AG08396 (cell line): Measurements from ENCODE around the gene AK5.
"Not testable (repeated sequence)": the region's sequence is repeated elsewhere in the genome, so short reads cannot be mapped to it uniquely, and the experiment has no call there.

Source experiments
- DNase-seq: peaks from one replicate; pipeline ENCODE4 v3.0.0; 2012; ENCODE audit warnings: low spot score, mixed read lengths

AK5 gene

DNA sequence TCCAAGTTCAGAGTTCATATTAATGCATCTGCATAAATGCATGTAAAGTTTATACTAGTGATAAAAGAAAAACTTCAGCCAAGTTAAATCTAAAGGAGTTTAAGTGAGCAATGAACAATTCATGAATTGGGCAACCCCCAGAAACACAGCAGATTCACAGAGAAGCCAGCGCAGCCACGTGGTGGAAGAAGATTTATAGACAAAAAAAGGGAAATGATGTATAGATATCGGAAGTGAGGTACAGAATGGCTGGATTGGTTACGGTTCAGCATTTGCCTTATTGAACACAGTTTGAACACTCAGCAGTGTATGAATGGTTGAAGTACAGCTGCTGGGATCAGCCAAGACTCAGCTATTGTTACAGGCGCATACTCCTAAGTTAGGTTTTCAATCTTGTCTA is 5.7 kb downstream of the AK5 start:
- DNase-seq = no peak

DNA sequence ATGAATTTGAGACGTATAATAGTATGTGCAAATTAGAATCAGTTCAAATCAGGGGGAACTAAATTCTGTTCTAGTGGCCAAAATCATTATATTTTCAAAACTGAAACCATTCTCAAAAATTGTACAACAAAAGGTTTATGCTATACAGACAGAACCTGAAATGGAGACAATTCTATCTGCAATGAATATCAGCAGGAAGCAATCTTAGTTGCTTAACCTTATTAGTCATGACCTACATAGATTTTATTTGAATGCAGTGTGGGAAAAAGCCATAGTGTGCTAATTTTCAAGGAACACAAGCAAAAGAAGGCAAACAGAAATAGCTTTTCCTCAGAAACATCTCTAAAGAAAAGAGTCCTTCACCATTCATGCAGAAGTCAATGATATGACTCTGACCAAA is 6.5 kb downstream of the AK5 start:
- DNase-seq = no peak

DNA sequence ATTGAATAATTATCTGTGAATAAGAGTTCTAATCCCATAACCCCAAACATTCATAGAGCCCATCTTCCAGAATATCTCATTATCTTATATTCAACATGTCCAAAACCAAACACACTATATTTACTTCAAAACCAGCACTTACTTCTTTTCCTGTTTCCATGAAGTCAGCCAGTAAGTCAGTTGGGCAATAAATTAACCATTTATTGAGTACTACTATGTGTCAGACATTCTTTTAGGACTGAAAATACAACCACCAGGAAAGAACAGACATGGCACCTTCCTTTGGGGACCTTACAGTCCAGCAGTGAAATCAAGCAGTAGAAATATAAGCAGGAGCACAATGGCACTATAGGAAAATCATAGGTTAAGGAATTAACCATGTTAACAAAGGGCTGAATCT is 8.8 kb downstream of the AK5 start:
- DNase-seq = no peak

DNA sequence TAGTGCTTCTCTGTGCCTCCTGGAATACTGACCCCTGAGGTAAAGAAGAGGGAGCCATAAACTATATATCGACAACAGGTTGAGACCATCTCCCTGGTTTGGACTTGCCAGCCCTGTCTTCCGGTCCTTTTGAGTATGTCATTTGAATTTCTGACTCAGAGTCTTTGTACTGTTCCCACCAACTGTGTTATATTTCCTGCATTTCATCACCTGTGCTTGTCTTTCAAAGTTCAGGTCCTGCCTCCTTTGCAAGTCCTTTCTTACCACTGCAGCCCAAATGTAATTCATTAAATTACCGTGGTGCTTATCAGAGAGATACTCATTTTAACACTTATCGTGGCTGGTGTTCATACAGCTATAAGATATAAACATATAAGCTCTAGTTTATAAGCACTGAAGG is 10.7 kb downstream of the AK5 start:
- DNase-seq = no peak

DNA sequence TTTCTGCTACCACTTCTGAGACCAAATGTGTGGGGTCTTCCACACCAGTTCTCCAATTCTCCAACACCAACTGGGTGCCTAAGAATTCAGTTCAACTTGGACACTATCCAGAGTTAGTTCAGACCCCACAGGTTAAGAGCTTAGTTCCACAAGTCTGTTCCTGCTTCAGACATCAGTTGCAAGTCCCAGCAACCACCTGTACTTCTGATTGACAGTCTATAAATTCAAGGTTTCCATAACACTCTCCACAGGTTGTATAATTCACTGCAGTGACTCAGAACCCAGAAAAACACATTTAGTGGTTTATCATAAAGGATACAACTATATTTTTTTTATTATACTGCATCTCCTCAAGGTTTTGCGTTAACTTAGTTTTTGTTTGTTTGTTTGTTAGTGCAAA is 18.7 kb downstream of the AK5 start:
- no peak for DNase-seq

DNA sequence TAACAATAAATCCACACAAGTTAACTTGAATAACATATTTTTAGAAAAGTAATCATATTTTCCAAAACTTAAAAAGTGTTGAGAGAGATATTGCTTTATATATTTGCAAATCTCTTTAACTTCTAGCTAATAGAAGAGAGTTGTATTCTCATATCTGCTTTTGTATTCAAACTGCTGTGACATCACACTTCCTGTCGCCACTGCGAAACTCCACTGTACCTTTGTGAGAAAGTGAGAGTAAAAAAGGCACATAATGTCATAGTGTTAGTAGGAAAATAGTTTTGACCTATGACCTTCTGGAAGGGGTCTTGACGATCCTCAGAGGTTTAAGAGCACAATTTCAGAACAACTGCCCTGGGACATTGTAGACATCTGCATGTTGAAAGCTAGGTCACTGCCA is 21.6 kb downstream of the AK5 start:
- DNase-seq = no peak

- DNase-seq = no peak
Observed at GRCh38 chr1:77308889-77309621, 27.2 kb downstream of the AK5 start.

GRCh38 chr1:77310924-77311323 is 29.1 kb downstream of the AK5 start:
- DNase-seq = no peak

DNA sequence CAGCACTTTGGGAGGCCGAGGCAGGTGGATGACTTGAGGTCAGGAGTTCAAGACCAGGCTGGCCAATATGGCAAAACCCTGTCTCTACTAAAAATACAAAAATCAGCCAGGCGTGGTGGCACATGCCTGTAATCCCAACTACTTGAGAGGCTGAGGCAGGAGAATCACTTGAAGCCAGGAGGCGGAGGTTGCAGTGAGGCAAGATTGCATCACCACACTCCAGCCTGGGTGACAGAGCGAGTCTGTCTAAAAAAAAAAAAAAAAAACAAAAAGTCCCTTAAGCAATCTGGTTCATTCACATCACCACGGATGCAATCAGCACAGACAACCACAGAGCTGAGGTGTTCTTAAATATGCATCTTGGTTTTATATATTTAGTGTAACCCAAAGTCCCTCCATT is 30.5 kb downstream of the AK5 start:
- DNase-seq = not testable (repeated sequence)

DNA sequence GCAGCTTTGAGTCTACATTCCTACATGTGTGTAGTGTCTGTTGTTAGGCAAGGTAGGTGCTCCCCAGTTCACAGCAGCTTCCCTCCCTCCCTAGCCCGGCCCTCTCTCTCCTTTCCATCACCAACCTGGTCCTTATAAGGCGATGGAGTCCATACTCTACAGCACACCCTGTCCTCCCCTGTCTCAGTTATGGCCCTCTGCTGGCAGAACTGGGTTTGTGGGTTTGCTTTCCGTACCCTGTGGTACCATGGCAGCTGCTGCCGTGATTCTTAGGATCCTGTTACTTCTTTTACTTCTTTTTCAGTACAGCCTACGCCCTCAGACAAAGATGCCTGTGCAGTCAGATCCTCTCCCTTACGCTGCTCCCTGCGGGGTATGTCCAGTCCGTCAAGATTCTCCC is 31.7 kb downstream of the AK5 start:
- DNase-seq = no peak

DNA sequence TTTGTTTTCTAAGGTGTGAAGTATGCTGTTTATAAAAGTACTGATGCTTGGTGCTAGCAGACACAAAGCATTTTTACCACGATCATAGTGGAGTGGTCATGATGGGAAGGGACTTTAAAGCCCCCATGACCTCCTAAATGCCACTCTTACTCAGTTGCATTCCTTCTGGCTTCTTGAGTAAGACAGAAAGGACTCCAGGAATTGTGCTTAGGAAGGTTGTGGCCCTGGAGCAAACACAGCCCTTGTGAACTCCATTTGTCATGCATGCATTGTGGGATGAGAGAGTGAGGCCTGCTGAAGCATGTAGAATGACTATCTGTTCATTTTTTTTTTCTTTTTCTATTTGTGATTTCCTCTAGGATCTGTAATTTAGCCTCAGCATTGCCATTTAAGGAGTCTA is 34.2 kb downstream of the AK5 start:
- DNase-seq = peak; percentile 31

- no peak for DNase-seq
Observed at GRCh38 chr1:77316966-77317365, 35.1 kb downstream of the AK5 start.

- DNase-seq = no peak
Observed at GRCh38 chr1:77319036-77319705, 37.4 kb downstream of the AK5 start.

DNA sequence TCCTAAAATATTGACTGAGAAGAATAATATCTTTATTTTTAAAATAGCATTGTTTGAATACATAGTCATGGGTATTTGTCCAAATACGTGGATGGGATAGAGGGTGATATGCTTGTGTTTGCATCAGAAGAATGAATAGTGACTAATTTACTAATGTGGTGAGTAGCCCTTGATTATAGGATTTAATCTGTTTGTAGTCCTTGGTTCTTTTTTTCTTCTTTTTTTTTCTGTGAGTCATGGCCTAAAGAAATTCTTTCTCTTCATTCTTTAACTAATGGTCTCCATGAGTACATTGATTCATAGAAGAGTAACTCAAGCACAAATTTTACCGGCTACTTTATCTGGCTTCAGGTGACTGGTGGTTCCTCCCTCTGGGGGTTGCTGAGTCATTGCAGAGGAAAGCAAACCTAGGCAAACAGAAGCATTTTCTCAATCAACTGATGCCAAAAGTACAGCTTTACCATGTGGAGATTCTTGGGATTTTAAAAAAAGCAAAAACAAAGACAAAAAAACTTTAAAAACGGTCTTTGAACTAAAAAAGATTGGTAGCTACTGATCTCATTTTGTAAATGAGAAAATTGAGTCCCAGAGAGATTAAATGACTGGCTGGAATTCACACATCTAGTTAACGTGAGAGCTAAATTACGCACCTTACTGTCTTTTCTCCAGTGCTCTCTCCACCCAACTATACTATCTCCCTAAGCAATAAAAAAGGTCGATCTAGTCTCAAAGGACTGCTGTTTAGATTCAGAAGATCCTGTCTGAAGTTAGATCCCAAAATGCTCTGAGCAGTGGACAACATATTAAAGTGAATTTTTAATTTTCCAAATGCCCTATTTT is 40.5 kb downstream of the AK5 start:
- DNase-seq = peak; percentile 30

- no peak for DNase-seq
Observed at GRCh38 chr1:77333501-77333900, 51.7 kb downstream of the AK5 start.

DNA sequence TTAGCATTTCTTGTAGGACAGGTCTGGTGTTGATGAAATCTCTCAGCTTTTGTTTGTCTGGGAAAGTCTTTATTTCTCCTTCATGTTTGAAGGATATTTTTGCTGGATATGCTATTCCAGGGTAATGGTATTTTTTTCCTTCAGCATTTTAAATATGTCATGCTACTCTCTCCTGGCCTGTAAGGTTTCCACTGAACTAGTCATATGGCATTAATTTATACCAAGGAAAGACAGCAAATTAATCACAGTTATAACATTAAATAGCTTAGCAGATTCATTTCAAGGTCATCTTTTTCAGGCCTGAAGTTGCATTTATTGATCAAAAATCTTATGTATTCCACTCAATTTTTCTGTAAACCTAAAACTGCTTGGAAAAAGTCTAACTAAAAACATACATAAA is 54.9 kb downstream of the AK5 start:
- DNase-seq = no peak

- DNase-seq = no peak
Observed at GRCh38 chr1:77339326-77339725, 57.5 kb downstream of the AK5 start.

DNA sequence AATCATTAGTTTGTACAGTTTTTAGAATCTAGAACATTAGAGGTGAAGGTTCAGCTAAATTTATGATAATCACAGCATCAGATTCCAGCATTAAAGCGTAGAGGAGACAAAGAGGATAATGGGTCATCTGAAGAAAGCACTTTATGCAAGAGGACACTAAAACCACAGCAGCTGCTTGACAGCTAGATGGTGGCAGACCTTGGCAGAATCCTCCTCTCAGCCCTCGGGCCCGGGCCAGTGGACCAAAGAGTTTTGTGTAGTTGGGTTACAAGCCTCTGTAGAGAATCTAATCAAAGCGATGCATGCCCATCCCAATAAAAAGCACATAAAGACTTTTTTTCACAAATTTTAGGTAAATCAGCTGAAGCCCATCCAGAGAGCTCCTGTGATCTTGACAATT is 59.4 kb downstream of the AK5 start:
- DNase-seq = no peak

GRCh38 chr1:77342745-77343144 is 60.9 kb downstream of the AK5 start:
- no peak for DNase-seq

- DNase-seq = peak; percentile 36
Observed at GRCh38 chr1:77347646-77348045, 65.8 kb downstream of the AK5 start.

DNA sequence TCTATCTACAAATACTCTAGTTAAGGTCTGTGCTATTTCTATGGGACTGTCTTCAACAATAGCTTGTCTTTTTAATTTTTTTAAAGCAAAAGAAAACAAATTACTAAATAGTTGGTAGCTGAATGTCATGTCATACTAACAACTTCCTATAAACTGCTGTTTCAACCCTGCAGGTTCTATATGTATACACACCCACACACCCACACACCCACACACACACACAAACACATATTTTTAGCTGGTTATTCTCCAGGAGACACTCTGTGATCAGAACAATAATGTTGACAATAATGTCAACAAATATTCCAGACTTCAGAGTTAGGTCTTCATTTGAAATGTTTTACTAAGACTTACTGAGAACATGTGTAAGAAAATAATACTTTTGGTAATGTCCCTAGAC is 66.7 kb downstream of the AK5 start:
- no peak for DNase-seq

GRCh38 chr1:77349275-77349674 is 67.5 kb downstream of the AK5 start:
- DNase-seq = no peak
